Measurements from ENCODE around the gene RBP3.
"Not testable (repeated sequence)": the region's sequence is repeated elsewhere in the genome, so short reads cannot be mapped to it uniquely, and the experiment has no call there.

The RBP3 gene

DNA sequence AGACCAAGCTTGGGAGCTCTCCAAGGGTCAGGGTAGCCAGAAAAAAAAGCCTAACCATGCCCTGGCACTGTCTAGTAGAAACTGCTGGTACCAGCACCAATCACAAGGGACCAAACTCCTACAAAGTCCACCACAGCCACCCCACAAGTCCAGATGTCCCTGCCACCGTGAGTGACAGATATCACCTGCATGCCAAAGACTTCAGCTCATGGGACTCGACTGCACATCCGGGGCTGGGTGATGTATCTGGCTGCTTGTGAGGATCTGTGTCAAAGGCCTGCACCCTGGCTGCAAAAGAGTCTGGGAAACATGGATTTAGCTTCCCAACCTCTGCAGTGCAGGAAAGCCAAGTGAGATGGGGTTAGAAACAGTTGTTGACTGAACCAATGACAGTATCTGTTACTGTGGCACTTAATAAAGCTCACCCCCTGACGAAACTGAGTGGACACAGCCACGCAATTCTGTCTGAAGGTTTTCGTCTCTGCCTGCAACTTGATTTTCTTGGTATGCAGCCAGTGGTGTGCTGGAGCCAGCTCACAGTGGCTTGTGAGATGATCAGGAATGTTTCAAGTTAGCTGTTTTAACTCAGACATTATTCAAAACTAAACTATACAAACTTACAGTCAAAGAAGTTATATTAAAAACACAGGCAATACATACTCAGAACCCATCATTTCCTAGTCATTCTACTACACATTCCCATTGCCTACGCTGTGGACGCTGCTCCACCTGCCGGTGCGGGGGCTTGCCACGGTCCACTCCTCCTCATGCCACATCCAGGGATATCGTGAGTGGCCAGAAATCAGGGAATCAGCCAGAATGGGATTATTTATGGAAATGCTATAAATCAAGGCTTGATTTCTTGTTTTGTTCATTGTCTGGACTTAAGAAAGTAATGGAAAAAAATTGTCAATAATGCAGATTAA, 26.7 kb downstream of the RBP3 start:
- no peak for DNase-seq (ENCODE audit: low spot score)

- no peak for DNase-seq (ENCODE audit: low spot score)
Observed at GRCh38 chr10:47376522-47377220, 28.5 kb downstream of the RBP3 start.

DNA sequence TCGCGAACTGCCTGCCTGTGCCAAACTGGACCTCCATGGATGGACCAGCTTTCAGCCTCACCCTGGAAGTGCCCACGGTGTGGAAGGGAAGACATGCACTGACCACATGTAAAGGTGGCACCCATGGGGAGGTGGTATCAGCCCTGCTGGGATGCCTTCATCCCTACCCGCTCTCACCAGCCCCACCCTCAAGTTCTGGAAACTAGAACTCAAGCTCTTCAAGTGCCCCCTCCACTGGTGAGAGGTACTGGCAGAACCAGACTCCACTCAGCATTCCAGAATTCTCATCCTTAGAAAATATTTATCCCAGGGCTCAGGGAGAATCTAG, 30.0 kb downstream of the RBP3 start:
- DNase-seq (ENCODE audit: low spot score): no peak

GRCh38 chr10:47378606-47379444, 30.7 kb downstream of the RBP3 start:
- no peak for DNase-seq (ENCODE audit: low spot score)

GRCh38 chr10:47379445-47379785, 31.3 kb downstream of the RBP3 start:
- DNase-seq (ENCODE audit: low spot score): no peak

DNA sequence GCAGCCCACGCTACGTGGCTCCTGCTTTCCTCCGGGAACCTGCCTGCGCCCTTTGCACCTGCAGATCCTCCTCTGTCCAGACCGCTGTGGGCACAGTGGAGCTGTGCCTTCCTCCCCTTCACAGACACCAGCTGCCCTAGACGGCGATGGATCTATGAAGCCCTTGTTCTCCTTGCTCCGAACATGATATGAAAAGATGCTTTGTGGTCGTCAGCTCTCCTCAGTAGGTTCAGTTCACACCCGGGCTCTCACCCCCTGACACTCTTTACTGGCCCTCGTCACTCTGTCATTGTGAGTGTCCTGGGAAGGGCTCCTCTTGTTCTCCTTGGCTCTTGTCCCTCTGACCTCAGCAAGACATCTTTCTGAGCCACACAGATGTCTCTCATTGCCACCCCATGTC, 31.7 kb downstream of the RBP3 start:
- DNase-seq (ENCODE audit: low spot score): peak; percentile 86

DNA sequence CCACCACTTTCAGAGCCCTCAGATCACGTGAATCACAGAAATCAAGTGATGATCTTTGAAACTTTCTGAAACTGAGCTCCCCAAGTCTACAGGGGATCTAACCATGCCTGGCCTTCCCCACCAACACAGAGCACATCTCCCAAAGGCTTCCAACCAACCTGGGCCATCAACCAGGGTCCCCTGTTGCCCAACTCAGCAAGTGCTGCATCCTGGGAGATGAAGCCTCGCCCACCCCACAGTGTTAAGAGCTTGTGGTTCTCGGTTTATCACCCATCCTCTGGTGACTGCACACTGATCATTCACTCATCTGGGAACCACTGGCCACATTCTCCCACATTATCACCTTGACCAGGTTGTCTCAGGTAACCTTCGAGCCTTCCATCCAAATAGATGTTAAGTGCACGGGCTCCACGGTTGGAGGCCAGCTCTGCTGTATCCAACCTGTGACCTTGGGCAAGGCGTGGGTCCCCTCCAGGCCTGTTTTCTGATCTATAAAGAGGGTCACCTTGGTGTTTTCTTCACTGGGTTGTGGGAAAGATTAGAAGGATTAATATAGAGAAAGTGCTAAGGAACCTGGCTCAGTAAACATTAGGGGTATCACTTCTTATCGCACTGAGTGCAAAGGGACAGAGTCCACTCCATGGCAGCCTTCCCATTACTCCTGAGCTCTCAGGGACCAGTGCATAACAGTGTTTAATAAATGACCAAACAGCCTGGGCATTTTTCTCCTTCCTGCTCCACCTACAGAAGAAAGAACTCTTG, 32.4 kb downstream of the RBP3 start:
- no peak for DNase-seq (ENCODE audit: low spot score)

GRCh38 chr10:47381103-47381395, 32.9 kb downstream of the RBP3 start:
- no peak for DNase-seq (ENCODE audit: low spot score)

GRCh38 chr10:47381427-47382379, 33.5 kb downstream of the RBP3 start:
- DNase-seq (ENCODE audit: low spot score): no peak

GRCh38 chr10:47383261-47384147, 35.3 kb downstream of the RBP3 start:
- no peak for DNase-seq (ENCODE audit: low spot score)

DNA sequence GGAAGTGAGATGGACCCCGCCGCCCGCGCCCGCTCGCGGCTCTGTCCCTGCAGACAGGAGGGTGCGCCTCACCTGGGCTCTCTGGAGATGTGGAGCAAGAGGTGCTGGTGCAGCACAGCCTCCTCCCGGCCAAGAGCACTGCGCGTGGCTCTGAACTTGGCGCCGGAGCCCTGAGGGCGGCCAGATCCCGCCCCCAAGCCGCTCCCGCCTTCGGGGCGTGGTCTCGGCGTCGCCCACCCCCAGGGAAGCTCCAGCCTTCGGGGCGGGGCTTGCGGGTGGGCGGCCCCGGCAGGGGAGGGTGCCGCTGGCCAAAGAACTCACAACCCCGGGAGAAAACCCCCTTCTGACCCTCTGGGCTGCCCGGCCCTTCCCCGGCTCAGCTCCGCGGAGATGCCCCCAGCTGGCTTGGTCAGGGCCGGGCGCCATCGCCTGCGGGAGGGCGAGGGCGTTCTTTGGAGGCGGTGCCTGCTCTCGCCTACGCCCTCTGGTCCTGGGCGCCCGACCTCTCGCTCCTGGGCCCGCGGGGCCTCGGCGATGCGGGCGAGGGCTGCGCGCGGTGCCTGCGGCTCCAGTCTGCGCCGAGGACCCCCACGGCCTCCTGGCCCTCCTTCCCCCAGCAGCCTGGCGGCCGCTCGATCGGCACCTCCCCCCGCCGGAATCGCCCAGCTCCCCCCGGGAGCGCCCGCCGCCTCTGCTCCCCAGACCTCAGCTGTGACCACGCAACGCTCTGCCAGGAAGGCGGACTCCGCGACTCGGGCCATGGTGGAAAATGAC, 36.2 kb downstream of the RBP3 start, which contains the start of gene ZNF488:
Gene ZNF488 (minus strand): TSS at position 146 of the 774 bp plus-strand sequence. CDS start 15,464 bp downstream, outside the sequence.
- peak; percentile 93 for DNase-seq (ENCODE audit: low spot score)

- not testable (repeated sequence) for DNase-seq (ENCODE audit: low spot score)
Observed at GRCh38 chr10:47386104-47386503, 37.9 kb downstream of the RBP3 start.

DNA sequence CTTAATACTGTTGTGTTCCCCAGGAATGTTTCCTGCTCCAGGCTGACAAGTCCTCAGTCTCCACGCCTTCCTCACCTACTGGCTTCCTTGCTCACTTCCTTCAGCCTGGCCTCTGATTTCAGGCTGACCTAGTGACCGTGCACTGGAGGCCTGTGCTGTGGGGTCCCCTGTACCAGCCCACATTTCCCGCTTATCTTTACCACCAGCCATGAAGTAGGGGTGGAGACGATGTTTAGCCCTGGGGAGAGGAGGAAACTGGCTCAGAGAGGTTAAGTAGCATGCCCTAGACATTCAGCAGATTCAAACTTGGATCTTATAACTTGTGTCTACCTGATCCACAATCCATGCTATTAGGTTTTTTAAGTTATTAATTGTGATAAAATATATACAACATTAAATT, 40.7 kb downstream of the RBP3 start:
- DNase-seq (ENCODE audit: low spot score): no peak

DNA sequence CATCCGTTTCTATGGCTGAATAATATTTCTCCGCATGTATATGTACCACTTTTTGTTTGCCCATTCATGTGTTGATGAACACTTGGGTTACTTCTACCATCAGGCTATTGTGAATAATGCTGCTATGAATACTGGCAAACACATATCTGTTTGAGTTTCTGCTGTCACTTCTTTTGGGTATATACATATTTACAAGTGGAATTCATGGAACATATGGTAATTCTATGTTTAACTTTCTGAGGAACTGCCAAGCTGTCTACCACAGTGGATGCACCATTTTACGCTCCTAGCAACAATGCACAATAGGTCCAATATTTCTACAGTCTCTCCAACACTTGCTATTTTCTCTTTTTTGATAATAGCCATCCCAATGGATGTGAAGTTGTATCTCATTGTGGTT, 41.5 kb downstream of the RBP3 start:
- no peak for DNase-seq (ENCODE audit: low spot score)

DNA sequence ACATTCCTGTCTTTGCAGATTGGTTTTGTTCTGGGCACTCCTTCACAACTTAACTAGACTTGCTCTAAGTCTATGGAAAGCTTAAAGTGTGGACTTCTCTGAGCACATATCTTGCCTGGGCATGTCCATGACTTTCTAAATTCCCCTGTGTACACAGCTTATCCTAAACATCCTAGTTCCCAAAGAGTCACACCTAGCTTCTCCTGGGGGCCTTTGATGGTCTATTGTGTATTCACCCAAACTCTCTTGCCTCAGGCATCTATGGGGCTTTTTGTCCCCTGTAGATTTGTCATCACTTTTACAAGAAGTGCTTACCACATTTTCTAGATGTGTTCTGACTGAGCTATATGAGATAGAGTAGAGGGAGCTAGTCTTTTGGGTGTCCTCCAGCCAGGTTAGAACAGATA, 48.2 kb downstream of the RBP3 start:
- DNase-seq (ENCODE audit: low spot score): no peak

DNA sequence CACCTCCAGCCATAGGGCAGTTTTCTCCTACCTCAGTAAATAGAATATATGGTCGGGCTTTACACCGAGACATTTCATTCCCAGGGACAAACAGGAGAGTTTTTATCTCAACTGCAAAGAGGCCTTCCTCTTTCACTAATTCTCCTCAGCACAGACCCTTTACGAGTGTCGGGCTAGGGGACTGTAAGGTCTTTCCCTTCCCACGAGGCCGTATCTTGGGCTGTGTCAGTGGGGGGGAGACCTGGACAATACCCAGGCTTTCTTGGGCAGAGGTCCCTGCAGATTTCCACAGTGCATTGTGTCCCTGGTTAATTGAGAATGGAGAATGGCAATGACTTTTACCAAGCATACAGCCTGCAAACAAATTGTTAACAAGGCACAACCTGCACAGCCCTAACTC, 49.1 kb downstream of the RBP3 start:
- DNase-seq (ENCODE audit: low spot score): no peak

- no peak for DNase-seq (ENCODE audit: low spot score)
Observed at GRCh38 chr10:47400251-47400650, 52.1 kb downstream of the RBP3 start.

GRCh38 chr10:47400786-47401185, 52.6 kb downstream of the RBP3 start:
- DNase-seq (ENCODE audit: low spot score): no peak

DNA sequence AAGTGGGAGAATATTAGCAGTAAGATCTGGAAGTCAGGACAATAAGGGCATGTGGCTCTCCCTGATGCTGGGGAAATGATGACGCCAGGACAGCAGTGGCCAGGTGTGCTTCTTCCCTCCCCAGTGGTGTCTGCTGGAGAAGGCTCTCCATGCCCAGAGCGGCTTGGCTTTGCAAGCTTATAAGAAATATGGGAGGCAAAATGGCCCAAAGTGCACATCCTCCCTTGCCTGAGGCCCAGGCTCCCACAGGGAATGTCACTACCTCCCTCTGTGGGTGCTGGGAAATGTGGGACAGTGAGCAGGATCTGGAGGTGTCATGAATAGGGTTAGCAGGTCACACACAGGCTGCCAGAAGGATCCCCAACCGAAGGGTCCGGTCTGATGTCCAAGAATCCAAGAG, 53.0 kb downstream of the RBP3 start:
- no peak for DNase-seq (ENCODE audit: low spot score)

All from putamen (tissue), 1 donor.